LHCN-M2 (cell line): ENCODE measurements around the gene INMT. TPM values are rescaled to one million over a fixed set of nuclear protein-coding genes. Genes with fewer than 3 reads are reported as not detected.

ENCODE experiments used
- DNase-seq: peaks from one replicate; pipeline ENCODE4 v3.0.0-alpha.2; 2012; ENCODE audit warnings: low read depth
- total RNA-seq: library from RNA; depleted of rRNA; stranded (reverse); fragments of >200 nt; gene quantifications from 2 replicates; pipeline ENCODE4 v1.2.3, GENCODE V29; 2014

Gene INMT
- total RNA-seq, 1 experiment from 2014 or later: 1.7 TPM

DNA sequence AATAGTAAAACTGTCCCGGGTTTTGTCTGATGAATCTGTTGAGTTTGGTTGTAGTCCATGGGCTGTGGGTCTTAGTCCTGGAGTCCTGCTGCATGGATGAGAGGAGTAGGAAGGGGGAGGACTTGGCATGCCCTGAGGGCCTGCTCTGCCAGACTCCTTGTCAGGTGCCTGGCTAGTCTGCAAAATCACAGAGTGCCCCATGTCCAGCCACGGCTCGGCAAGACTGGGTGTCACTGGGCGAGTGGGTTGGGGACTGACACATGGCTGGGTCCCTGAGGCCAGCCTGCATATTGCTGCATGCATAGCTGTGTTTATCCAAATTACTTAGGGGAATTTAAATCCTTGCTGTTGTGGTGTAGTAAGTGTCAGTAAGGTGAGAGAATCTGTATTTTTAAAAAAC is 29.0 kb downstream of the INMT start:
- DNase-seq: no peak

DNA sequence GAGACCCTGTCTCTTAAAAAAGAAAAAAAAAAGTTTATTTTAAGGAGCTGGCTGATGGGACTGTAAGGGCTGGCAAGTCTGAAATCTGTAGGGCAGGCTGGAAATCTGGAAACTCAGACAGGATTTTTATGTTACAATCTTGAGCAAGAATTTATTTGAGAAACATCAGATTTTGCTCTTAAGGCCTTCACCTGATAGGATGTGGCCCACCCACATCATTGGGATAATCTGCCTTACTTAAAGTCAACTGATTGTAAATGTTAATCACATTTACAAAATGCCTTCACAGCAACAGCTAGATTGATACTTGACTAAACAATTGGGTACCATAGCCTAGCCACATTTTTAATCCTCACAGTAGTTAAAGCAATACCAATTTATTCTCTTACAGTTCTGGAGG is 30.8 kb downstream of the INMT start:
- no peak for DNase-seq

DNA sequence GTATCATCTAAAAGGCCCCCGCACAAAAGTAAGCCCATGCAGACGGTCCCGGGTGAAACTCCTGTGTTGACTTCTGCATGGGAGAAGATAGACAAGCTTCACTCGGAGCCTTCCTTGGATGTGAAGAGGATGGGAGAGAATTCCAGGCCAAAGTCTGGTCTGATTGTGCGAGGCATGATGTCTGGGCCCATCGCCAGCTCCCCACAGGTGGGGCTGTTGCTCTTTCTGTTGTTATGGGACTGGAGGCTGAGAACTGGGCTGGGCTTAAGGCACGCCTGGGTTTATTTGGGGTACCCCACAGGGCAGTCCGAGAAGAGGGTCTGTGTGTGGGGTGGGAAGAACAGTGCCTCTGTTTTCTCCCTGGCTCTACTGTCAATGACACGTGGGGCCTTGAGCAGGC is 33.9 kb downstream of the INMT start:
- DNase-seq: no peak

GRCh38 chr7:30787486-30787885 is 35.6 kb downstream of the INMT start:
- DNase-seq: no peak

DNA sequence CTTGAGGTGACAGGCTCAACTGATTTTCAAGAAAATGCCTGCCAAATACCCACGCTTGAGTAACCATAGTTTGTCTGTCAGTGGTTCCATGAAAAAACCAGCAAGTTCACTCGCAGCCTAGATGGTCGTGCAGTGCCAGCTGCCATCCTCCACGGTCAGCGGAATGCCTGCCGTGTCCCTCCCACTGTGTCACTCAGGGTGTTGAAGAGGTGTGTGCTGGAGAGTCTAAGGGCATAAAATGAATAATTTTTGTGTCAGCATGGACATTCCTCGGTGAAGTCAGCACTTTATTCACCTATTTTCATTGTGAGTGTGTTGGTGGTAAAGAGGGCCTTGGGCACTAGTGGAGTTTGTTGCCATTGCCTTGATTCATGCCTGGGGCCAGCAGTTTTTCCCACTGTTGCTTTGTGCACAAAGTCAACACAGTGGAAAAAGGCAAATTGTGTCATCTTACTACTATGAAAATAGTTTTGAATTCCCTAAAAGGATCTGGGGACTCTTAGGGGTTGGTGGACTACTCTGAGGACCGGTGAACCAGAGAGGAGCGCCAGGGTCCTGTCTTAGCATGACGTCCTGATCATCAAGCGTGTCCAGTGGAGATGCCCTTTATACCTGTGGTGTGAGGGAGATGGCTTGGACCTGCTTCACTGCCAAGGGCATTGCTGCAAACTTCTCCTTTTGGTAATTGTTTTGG is 36.9 kb downstream of the INMT start:
- no peak for DNase-seq

DNA sequence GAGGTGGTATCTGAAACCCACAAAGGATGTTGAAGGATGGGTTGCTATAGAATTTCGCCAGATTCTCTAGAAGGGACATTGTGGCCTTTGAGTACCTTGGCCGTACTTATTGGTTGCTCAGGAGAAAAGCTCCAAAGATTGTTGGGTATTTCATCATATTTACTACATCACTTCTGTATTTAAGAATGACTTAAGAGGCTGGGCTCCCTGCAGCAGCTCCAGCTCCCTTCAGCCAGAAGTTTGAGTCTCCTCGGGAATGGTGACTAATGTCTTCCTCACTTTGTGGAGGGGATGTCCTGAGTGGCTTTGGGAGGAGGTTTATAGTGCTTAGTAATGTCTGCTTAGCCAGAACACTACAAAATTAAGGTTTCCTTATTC is 37.4 kb downstream of the INMT start:
- DNase-seq: peak; percentile 84

- DNase-seq: no peak
Measured at GRCh38 chr7:30790356-30790755, 38.4 kb downstream of the INMT start.

DNA sequence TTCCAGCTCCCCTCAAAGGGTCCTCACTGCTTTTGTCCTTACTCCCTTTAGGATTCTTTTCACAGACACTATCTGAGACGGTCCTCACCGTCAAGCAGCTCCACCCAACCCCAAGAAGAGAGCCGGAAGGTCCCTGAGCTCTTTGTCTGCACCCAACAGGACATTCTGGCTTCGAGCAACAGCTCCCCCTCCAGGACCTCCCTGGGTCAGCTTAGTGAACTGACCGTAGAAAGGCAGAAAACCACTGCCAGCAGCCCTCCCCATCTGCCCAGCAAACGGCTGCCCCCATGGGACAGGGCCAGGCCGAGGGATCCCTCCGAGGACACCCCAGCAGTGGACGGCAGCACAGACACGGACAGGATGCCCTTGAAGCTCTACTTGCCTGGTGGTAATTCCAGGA is 39.2 kb downstream of the INMT start:
- no peak for DNase-seq

DNA sequence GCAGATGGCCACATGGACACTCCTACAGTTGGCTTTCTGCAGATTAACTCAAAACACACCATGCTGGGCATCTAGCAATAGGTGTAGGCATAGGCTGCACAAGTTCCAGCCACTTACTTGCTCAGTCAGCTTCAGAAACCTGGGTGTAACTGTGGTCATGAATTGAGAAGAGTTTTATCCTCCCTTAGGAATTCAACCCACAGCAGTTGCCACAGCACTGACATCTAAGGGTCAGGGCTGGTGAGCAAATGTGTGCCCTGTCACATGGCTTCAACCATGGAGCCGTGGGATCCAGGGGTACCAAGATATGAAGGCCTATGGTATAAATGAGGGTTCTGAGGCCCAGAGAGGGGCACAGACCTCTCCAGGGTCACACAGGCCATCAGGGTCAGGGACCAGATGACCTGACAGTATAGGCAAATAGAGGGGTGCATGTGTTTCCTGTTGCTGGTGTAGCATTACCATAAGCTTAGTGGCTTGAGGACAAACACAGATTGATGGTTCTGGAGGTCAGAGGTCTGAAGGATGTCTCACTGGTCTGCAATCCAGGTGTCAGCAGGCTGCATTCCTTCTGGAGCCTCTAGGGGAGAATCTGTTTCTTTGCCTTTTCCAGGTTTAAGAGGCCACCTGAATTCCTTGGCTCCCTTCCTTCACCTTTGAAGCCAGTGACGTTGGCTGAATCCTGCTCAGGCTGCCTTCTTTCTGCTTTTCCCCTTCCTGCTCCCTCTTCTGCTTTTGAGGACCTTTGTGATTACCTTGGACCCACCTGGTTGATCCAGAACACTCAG is 43.4 kb downstream of the INMT start:
- peak; percentile 41 for DNase-seq

DNA sequence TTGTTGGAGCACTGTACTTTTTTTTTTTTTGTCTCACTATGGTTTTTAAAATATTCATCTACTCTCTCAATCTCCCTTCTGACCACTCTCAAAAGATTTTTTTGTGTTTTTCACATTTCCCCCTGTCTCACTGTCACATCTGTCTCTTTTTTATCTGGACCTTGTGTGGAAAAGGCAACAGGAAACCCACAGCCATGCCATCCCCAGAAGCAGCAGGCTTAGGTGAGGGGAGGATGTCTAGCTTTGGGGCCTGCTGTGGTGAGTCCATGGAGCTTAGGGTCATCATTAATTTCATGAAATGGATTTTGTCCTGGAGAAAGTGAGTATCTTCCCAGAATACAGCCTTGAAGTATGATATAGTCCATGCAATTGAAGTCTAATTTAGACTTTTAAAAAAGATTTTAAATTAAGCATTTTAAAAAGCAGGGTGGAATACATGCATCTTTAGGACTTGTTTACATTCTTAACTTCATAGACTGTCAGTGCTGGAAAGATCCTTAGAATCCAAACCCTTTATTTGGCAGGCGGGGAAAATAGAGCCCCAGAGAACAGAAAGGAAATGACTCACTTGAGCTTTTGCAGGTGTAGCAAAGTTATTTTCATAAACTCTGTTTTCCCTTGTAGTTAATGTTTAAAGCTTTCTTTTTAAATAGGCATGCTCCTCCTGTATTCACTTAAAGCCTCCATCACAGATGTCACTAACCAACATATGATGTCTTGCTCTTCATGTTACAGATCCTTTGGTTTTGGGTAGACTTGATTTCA is 44.4 kb downstream of the INMT start:
- peak; percentile 52 for DNase-seq

DNA sequence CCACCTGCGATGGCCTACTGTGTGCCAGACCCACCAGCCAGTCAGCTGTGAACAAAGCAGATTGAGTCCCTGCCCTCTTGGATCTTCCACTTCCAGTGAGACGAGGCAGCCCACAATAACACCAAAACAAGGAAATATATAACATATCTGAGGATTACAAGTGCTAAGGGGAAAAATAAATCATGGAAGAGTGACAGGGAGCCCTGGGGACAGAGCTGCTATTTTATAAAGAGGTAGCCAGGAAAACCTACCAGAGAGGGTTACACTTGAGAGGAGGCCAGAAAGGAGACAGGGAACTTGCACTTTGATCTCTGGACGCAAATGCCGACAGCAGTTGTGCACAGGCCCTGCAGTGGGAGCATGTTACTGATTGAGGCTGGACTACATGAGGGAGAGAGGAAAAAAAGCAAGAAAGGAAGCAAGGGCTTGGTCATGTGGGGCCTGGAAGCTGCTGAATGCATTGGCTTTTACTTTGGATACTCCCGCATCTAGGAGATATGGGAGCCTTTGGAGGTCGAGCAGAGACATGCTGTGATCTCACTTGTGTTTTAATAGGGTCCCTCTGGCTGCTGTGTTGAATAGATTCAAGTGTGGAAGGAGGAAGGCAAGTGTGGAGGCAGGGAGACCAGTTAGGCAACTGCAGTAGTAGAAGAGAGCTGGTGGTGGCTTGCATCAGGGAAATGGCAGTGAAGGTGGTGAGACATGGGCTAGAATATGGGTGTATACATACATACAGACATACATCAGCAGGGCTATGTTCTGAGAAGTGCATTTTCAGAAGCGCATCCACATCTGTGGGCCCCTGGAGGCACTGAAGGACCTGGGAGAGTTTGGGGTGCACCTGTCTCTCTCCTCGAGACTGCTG is 45.5 kb downstream of the INMT start:
- DNase-seq: no peak

DNA sequence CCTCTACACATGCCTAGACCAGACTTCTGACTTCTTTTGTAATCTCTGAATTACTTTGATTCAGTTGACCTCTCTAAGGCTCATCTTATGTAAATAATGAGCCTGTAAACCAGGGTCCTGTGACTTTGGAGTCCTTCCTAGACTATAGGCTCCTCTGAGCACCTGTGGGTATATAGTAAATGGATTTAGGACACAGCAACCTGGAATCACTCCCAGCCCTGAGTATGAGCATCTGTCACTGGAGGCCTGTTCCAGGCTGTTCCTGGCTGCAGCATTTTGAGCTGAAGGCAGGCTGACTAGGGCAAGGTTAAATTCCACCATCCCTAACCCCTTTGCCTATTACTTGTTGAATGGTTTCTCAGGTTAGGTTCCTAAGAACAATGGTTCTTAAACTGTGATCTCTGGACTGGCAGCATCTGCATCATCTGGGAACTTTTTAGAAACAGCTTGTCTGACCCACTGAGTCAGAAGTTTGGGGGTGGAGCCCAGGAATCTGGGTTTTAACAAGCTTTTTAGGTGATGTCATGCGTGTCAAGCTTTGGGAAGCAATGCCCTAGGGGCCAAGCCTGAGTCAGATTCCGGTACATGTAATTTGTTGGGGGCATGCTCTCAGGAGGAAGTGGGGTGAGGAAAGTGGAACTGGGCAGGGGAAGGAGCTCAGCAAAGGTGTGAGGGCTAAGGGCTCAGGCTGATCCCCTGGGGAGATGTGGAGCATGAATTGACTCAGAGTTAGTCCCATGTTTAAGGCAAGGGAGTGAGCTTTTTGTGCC is 47.5 kb downstream of the INMT start:
- peak; percentile 96 for DNase-seq

GRCh38 chr7:30799976-30800661 is 48.2 kb downstream of the INMT start:
- no peak for DNase-seq

GRCh38 chr7:30800785-30801252 is 48.9 kb downstream of the INMT start:
- peak; percentile 85 for DNase-seq

DNA sequence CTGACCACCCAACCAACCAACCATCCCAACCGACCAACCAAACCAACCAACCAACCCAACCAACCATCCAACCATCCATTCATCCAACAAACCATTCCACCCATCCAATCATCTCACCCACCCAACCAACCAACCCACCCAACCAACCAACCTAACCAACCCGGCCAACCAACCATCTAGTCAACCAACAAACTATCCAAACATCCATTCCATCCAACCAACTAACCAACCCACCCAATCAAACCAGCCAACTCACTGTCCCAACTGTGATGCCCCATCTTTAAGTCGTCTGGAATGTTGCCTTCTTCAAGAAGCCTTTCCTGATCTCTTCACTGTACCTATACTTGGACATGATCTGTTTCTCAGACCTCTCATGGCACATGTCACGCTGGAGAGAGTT is 50.9 kb downstream of the INMT start:
- DNase-seq: no peak

DNA sequence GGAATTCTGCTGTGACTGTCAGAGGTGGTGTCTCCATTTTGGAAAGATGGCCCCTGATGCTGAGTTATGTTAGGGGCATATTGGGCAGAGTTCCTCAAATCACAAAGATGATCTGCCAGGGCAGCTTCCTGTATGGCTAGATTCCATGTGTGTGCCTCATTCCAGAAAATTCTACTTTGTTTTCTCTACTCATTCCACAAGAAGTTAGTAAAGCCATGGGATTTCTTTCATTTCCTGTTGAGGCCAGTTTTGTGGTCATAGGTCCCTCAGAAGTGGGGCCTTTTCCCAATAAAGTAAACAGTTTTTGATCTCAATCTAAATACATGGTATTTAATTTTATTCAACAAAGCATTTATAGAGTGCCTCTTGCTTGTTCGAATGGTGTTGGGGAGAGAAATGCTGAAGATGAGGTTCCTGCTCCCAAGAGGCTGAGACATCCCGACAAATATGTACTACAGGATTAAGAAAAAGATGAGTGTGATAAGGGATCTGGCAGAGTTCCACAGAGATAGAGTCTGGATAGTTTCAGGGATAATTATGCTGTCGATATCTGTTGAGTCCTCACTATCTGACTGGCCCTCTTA is 52.2 kb downstream of the INMT start:
- DNase-seq: peak; percentile 93

DNA sequence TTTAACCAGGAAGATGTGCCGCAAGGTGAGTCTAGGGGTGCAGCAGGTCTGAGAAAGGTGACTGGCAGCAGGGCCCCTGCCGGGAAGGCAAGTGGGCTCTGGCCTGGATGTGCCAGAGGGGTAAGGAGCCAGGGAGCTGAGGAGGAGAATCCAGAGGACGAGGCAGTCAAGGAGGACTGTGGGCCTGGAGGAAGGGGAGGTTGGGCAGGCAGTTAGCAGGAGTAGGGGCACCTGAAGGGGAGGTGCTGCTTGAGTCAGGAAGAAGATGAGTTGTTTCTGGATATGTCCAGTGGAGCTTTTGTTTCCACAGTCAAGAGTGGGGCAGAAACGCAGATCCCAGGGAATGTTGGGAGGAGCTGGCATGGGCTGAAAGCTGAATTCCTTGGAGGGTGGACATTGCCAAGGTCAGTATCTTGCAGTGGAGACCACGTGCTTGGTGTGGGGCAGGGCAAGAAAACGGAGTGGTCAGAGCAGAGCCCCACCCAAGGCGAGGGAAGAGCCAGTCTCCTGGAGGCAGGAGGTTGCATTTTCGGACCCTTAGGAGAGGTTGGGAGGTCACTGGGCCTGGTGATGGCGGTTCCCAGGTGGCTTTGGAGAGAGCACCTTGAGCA is 53.3 kb downstream of the INMT start:
- no peak for DNase-seq

DNA sequence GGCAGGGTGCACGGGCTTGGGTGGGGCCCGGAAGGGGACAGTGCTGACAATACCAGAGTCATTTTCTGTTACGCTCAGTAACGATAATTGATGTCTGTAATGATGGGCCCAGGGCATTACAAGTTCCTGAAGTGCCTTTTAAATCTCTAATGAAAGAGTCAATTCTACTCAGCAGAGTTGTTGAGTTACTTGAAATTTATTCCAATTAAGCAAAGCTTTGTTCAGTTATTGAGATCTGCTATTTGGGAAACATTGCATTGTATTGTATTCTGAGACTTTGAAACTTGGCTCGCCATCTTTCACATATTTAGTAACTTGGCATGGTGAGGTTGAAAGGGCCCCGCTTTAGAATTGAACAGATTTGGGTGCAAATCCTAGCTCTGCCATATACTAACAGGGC is 54.0 kb downstream of the INMT start:
- DNase-seq: no peak
